Tongue (tissue), 2 donors: ENCODE results near the gene DPYSL5. TPM values are rescaled to one million over a fixed set of nuclear protein-coding genes. Genes with fewer than 3 reads are reported as not detected.

Experiments
- DNase-seq: peaks from one replicate; pipeline ENCODE4 v3.0.0-alpha.2; 2015
- total RNA-seq: library from RNA; depleted of rRNA; stranded (reverse); fragments of >200 nt; gene quantifications from one replicate; pipeline ENCODE4 v1.2.3, GENCODE V29; 2014

DPYSL5 gene
- total RNA-seq, 1 donor from 2014 or later = 3.3 TPM

DNA sequence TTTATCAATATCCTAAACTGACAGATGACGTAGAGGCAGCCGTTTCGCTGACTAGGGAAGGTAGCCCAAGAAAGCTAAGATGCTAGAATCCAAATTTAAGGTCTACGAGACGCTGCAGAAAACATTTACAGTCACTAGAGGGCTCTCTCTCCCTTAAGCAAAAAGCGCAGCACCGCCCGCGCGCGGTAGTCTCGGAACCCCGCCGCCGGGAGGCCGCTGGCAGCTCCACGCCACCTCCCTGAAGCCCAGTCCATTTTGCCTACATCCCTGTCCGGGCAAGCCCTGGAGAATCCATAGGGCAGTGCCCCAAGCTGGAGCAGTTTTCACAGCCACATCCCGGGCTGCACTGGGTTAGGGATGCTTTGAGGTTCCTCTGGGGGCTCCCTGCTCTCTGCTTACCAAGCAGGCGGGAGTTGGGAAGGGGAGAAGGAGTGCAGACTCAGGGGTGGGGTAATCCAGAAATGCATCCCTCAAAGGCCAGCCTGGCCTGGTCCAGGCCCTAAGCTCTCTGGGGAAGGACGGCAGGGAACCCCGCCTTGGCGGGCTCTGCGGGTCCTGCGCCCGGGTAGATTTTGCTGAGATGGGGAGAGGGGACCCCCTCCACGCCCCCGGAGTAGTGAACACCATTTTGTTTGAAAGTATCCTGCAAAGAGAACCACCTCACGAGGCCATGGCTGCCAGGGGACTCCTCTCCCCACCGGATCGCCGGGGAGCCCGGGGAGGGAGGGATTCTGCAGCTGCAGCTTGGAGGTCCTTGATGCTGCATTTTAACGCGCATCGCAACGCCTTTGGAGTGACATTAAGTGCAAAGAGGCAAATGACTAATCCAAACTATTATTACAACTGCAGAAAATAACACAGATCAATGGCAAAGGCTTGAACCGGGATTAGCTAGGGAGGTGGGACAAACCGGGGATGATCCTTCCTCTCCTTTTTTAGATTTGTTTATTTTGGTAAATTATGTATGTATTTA is 1.3 kb upstream of the DPYSL5 start:
- DNase-seq = peak; percentile 86

DNA sequence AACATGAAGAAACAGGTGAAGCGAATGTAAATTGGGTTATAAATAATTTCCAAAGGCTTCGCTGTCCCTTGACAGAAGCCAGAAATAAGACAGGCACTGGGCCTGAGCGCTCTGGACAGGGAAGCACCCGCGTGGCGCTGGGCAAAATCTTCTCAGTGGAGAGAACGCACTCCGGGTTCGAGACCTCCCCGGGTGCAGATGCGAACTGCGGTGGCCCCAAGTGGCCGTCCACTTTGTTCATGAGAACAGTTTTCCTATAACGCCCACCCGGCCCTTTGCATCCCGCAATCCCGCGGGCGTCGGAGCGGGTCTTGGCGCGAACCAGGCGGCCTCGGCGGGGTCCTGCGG is 651 bp upstream of the DPYSL5 start:
- DNase-seq = no peak

DNA sequence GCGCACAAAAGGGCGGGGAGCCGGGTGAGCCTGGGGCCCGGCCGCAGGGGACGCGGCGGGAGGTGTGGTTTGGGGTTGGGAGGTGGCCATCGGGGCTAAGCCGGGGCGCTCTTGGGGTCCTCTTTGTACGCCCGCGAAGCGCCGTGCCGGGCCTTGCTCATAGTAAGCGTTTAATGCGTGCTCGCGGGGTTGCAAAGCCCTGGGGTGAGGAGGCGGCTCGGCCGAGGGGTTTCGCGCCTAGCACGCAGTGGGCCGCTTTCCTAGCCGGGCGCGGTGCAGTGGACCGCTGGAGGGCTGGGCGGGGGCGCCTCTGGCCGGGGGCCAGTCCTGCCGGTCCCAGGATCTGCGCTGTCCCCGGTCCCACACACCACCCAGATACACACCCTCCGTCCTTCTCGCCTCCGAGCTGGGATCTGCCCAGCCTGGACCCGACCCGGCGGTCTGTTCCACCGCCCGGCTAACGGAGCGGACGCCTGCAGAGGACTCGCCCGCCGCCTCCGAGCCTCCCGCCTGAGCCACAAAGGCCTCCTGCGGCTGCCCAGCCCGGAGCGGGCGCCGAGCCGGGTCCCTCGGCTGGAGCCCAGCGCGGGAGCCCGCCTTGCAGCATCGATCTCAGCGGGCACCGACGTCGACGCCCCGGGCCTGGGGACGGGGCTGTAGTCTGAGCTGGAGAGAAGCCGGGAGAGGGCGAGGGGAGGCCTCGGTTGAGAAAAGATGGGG is 564 bp downstream of the DPYSL5 start:
- peak; percentile 11 for DNase-seq

DNA sequence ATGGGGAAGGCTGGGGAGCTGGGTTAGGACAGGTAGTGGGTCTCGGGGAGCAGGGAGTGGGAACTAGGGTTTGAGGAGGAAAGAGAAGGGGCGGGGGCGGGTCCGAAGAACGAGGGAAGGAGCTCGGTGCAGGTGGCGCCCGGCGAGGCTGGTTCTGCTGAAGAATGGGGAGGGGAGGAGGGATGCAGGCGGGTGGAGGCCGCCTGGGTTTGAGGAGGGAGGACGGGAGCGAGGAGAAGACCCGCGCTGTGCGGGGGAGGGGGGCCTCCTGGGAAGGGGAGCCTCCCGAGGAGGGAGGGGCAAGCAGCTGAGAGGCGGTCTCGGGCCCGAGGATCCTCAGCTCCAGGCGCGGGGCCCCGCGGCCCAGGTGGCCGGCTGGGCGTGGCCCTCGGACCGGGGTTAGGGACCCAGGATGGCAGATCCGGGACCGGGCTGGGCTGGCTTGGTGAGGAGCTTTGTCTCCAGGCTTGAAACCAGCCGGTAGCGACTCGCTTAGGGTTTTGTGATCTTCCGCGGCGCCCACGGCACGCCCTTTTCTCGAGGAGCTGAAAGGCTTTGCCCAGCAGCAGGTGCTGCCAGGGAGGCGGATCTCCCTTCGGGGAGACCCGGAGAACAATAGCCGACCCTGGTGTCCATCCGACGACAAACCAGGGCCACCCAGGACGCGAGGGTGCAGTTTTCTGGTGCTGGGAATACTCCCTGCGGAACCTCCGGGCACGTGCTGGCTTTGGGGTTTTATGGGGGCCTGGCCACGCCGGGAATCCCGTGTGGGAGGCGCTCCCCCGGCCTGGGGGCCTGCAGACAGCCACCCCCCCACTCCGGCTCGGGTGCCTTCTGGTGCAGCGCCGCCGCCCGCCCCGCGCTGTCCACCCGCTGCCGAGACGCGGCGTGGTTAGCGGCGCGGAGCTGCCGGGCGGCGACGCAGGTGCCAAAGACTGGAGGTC is 1.4 kb downstream of the DPYSL5 start:
- peak; percentile 29 for DNase-seq

DNA sequence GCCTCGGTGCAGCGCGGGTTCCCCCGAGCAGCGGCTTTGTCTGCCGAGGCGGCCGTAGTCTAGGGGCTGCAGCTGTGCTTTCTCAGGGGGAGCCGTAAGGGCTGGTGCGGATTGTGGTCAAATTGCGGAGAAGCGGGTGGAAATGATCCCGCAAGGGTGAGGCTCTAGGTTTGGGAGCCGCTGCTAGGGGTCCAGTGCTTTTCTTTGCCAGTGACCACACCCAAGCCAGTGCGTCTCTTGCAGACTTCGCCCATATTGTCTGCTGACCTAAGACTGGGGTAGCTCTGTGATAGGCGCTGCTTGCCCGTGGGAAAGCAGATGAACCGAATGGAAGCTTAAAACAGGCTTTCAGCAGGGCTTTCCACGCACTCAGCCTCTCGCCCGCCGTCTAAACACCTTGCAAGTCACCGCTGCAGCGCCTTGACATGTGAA is 2.1 kb downstream of the DPYSL5 start:
- DNase-seq = no peak

DNA sequence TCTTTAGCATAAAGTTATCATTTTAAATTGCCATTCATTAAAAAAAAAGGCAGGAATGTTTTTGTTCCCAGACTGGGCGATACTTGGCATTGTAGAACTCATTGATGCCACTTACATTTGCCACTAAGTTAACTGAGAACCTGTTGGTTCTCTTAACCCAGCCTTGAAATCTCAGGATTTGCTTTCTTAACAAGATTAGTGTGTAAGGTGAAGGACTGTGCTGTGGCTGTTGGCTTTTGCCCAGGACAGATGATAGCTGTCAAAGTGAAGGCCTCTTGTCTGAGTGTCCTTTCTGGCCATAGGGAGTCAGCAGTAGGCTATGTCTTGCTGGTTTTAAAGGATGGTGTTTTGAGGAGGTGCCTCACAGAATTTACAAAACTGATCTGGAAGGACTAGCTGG is 2.6 kb downstream of the DPYSL5 start:
- DNase-seq = peak; percentile 21

DNA sequence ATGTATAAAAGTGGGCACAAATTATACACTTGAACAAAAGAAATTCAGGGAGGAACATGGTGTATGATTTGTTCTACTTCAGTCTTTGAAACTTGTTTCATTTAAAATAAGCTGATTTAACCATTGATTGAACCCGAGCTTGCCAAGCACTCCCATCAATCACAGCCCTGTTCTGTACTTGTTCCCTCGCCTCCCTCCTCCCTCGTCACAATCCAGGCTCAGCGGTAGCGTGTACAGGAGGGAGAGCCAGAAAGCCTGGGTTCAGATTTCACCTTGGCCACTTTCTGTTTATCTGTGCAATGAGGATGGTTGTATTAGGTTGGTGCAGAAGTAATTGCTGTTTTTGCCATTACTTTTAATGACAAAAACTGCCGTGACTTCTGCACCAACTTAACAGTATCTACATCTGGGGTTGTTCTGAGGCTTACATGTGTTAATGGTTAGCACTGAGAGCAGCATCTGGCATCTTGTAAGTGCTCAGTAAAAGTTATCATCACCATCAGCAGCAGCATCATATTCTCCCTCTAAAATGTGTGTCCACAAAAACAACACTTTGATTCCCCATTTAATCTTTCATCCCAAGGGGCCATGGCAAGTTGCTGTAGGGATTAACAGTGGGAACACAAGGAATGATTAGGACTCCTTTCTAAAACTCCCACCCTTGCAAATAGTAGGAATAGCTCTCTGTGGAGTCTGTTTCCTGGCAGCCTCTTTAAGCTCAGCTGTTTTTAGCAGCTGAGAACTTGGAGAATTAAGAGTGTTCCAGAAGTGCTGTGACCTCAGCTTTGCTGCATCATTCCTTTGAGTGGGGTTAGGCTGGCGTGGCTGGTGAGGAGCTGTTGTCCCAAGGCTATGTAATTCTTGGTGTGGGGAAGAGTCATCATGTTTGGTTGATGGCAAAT is 4.7 kb downstream of the DPYSL5 start:
- peak; percentile 87 for DNase-seq

DNA sequence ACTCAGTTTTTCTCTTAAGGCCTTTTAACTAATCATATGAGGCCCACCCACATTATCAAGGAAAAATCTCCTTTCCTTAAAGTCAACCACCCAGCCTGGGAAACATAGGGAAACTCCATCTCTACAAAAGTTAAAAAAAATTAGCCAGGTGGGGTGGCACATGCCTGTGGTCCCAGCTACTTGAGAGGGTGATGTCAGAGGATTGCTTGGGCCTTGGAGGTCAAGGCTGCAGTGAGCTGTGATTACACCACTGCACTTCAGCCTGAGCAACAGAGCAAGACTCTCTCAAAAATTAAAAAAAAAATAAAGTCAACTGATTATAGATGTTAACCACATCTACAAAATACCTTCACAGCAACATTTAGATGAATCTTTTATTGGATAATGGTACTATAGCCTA is 5.8 kb downstream of the DPYSL5 start:
- DNase-seq = no peak

DNA sequence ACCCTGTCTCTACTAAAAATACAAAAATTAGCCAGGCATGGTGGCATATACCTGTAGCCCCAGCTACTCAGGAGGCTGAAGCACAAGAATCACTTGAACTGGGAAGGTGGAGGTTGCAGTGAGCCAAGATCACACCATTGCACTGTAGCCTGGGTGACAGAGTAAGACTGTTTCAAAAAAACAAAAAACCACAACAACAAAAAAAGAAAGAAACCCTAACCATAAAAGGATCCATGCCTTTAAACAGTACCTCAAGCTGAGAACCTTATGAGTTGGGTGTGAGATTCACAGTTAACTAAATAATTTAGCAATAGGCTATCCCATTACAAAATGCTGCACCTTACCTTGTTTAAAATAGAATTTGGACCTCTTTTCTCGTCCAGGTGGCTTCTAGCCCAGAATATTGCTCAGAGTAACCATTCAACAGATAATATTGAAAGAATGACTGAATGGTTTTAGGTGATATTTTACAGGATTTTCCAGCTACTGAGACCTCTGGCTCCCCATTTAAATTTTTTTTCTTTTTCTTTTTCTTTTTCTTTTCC is 6.4 kb downstream of the DPYSL5 start:
- no peak for DNase-seq

DNA sequence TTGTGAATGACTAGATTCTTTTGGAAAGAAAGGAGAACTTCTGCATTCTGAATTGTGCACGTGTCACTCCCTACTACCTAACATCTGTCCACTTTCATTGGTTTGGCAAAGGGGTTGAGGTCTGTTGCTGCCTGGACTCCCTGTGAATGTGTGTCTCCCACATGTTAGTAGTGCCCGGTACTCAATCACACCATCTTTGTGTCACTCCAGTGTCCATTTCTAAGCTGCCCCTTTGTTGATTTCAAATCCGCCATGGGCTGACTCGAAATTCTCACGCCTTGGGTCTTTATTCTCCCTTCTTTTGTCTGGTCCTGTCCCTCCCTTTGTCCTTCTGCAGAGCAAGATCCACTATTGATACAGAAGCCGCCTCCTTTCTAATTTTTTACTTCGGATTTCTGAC is 7.5 kb downstream of the DPYSL5 start:
- DNase-seq = no peak

DNA sequence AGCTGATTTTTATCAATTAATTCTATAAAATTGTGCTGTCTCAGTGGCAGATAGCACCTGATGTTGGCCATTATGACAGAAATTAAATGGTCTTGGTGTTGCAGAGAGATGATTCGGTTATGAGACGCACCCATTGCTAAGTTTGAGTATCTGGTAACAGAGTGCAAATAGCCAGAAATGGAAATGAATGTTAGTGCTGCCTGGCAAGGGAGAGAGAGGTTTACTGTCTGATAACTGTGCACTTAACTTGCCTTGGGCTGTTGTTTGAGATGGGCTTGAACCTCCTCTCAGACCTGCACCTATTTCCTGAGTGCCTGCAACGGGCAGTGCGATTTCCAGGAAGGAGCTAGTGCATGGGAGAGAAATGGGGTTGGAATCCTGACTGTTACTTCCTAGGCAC is 11.7 kb downstream of the DPYSL5 start:
- no peak for DNase-seq

DNA sequence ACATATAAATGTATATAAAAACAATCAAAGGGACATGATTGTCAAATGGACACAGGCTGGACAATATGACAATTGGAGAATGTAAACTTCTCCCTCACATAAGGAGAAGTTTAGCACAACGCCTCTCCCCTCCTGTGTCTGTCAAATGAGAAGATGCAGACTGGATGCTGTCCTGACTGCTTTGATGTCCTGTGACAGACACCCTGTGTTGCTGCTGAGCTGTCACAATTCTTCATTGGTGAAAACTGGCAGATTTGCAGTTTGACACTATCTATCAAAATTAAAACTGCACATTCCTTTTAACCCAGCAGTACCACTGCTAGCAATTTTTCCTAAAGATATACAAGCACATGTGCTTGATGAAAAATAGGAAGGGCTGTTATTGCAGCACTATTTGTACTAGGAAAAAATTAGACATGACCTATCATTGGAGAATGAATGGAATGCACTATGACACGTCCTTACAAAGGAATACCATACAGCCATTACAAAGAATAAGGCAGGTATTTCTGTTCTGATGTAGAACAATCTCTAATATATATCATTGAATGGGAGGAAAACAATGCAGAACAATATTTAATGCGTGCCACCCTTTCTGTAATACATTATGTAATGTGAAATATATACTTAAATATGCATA is 12.4 kb downstream of the DPYSL5 start:
- no peak for DNase-seq

DNA sequence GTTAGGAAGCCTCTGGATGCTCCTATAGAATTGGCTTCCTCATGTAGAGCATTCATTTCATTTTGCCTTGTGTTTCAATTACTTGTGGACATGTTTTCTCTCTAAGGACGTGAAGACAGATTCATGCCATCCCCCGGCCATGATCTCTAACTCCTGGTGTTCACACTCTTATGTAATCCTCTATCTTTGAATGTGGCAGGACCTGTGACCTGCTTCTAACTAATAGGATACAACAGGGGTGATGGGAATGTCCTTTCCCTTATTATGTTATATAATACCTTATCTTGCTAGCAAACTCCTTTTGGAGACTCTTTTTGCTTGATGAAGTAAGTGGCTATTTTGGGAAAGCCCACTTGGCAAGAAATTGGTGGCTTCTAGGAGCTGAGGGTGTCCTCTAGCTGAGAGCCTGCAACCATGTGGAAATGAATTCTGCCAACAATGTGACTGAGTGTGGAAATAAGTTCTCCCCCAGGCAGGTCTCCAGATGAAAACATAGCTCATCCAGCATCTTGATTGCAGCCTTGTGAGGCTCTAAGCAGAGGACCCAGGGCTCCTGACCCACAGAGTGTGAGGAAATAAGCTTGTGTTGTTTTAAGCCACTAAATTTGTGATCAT is 13.8 kb downstream of the DPYSL5 start:
- no peak for DNase-seq

DNA sequence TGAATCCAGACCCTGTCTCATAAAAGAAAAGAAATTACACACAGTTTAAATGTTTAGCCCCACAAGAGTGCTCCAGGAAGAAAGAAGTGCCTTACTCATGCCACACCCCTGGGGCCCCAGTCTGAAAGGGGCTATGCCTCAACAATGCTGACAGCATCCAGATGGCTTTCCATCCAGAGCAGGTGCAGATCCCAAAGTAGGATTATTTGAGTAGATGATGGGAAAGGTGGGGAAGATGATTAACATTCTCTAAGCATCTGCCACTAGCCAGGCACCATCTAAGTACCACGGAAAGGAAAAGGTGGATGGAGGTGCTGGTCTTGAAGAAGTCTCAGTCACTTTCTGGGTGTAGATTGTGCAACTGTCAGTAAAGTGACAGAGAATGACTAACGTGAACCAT is 16.3 kb downstream of the DPYSL5 start:
- no peak for DNase-seq

DNA sequence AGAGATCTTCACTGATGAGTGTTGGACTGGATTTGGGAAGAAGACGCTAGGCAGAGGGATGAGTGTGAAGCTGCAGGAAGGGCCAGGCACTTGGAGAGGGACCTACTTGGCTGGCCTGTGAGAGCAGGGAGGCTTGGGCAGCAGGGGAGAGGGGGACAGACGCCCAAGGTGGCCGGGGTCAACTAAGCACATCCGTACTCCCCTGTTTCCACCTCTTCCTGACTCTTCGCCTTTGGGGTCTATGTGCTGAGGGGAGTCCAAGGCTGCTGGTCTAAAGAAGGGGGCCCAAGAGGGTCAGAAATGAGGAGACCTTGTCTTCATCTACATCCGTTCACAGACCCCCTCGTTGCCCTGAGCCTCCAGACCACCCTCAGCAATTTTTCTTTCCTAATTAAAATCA is 16.7 kb downstream of the DPYSL5 start:
- DNase-seq = no peak

DNA sequence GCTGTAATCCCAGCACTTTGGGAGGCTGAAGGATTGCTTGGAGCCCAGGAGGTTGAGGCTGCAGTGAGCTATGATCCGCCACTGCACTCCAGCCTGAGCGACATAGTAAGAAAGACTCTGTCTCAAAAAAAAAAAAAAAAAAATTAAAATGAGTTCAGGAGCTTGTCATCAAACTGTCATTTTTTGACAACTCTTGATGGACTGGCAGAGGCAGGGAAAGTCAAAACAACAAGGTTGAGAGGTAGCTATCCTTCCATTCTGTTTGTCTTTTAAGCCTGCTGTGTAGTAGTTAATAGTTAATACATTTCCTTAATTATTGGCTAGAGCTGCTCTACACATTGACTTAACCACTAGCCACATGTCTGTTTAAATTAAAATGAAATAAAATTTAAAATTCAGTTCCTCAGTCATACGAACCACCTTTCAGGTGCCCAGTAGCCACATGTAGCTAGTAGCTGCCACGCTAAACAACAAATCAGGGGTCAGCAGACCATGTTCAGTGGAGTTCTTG is 22.7 kb downstream of the DPYSL5 start:
- DNase-seq = no peak

DNA sequence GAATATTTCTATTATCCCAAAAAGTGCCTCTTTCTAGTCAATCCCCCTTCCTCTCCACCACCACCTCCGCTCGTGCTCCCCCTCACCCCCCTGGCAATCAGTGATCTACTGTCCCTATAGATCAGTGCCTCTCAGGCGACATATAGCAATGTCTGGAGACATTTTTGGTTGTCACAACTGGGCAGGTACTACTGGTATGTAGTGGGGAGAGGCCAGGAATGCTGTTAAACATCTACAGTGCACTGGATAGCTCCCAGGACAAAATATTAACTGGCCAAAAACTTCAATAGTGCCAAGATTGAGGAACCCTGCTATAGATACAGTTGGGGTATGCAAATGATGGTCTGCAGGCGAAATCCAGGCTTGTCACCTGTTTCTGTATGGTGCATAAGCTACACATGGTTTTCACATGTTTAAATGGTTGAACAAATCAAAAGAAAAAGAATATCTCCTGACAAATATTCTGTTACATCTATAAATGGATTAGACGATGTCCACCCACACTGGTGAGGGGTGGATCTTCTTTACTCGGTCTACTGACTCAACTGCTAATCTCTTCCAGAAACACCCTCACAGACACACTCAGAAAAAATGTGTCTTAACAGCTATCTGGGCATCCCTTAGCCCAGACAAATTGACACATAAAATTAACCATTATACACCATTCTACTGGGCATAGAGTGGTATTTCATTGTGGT is 25.5 kb downstream of the DPYSL5 start:
- no peak for DNase-seq

DNA sequence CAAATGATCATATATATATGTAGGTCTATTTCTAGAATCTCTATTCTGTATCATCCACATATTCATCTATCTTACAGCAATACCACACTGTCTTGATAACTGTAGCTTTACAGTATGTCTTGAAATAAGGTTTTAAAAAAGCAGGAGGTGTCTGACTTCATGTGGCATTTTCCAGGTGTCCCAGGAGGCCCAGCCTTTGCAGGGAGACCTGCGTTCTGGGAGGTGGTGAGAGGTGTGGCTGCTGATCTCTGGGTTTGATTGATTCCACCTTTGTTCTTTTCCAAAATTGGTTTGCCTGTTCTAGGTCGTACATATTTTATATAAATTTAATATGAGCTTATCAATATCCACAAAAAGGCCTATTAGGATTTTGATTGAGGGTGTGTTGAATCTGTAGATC is 26.6 kb downstream of the DPYSL5 start:
- no peak for DNase-seq

DNA sequence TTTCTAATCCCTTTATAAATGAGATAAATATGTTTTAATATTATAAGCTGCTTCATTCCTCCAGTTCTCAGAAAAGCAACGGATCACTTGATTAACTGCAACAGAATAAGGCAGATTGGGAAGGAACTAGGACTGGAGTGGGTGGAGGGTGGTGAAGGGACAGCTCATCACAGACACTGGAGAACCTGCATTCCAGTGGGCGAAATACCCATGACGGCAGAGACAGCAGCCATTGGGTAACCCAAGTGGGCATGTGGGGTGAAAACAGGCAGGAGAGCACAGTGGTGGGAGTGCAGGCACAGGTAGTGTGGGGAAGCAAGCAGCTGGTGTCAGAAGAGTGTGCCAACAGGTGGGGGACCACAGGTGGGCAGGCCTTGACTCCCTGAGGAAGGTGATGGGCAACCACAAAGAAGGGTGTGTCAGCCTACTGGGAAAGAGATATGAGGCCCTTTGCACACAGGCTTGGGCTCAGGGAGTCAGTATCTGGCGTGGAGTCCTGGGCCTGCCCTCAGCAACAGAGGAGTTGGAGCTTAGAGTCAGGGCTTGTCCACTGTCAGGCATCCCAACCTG is 27.2 kb downstream of the DPYSL5 start:
- no peak for DNase-seq
